Astrocyte (in vitro differentiated cells and primary cell): Measurements from ENCODE around the gene OR10J4. TPM values are rescaled to one million over a fixed set of nuclear protein-coding genes. Genes with fewer than 3 reads are reported as not detected.
"Not testable (repeated sequence)": the region's sequence is repeated elsewhere in the genome, so short reads cannot be mapped to it uniquely, and the experiment has no call there.

Experiments used
- DNase-seq: peaks from one replicate; pipeline ENCODE4 v3.0.0-alpha.2; 2010; ENCODE audit warnings: low read depth
- FAIRE-seq: peaks from 2 replicates; lab custom pipeline; 2011; peaks lifted over from hg19 to GRCh38; lab: Jason Lieb, UNC
- H2AFZ ChIP-seq: 2 replicates; pipeline ENCODE4 v1.6.0; 2012; ENCODE audit warnings: low read depth, low read length, inconsistent platforms
- H3K27ac ChIP-seq: 2 replicates; pipeline ENCODE4 v1.5.1; 2011; ENCODE audit warnings: low read depth, low read length, inconsistent platforms
- H3K27me3 ChIP-seq: 2 replicates; pipeline ENCODE4 v1.6.0; 2011; ENCODE audit warnings: low read length, inconsistent platforms; ENCODE audit not compliant: insufficient read depth
- H3K36me3 ChIP-seq: 2 replicates; pipeline ENCODE4 v1.5.1; 2011; ENCODE audit warnings: low read length, inconsistent platforms; ENCODE audit not compliant: insufficient read depth
- H3K4me1 ChIP-seq: 2 replicates; pipeline ENCODE4 v1.5.1; 2011; ENCODE audit warnings: low read length, inconsistent platforms; ENCODE audit not compliant: insufficient read depth
- H3K4me2 ChIP-seq: 2 replicates; pipeline ENCODE4 v1.6.0; 2012; ENCODE audit warnings: low read length, inconsistent platforms
- H3K4me3 ChIP-seq: 2 replicates; pipeline ENCODE4 v1.5.1; 2011; ENCODE audit warnings: low read depth, mild to moderate bottlenecking, low read length, inconsistent platforms; ENCODE audit not compliant: insufficient read depth
- H3K79me2 ChIP-seq: 2 replicates; pipeline ENCODE4 v1.6.0; 2012; ENCODE audit warnings: mild to moderate bottlenecking, low read length, inconsistent platforms; ENCODE audit not compliant: insufficient read depth
- H3K9ac ChIP-seq: 2 replicates; pipeline ENCODE4 v1.6.0; 2012; ENCODE audit warnings: mild to moderate bottlenecking, low read length, inconsistent platforms
- H3K9me3 ChIP-seq: 2 replicates; pipeline ENCODE4 v1.5.1; 2012; ENCODE audit warnings: low read depth, mild to moderate bottlenecking, low read length, inconsistent platforms; ENCODE audit not compliant: insufficient read depth
- H4K20me1 ChIP-seq: 2 replicates; pipeline ENCODE4 v1.6.0; 2012; ENCODE audit warnings: low read length, inconsistent platforms; ENCODE audit not compliant: insufficient read depth
- H3K27ac Mint-ChIP-seq: one replicate; pipeline ENCODE4 v1.8.0; 2021; ENCODE audit warnings: mild to moderate bottlenecking, mixed read lengths; ENCODE audit not compliant: unreplicated experiment
- H3K27me3 Mint-ChIP-seq: one replicate; pipeline ENCODE4 v1.8.0; 2021; ENCODE audit warnings: low read depth, mixed read lengths; ENCODE audit not compliant: unreplicated experiment
- H3K36me3 Mint-ChIP-seq: one replicate; pipeline ENCODE4 v1.8.0; 2021; ENCODE audit warnings: low read depth, mixed read lengths; ENCODE audit not compliant: unreplicated experiment
- H3K4me1 Mint-ChIP-seq: one replicate; pipeline ENCODE4 v1.8.0; 2021; ENCODE audit warnings: low read depth, mixed read lengths; ENCODE audit not compliant: unreplicated experiment
- H3K4me3 Mint-ChIP-seq: one replicate; pipeline ENCODE4 v1.8.0; 2021; ENCODE audit warnings: mild to moderate bottlenecking, moderate library complexity, mixed read lengths; ENCODE audit not compliant: unreplicated experiment
- H3K9me3 Mint-ChIP-seq: one replicate; pipeline ENCODE4 v1.8.0; 2021; ENCODE audit warnings: mild to moderate bottlenecking, mixed read lengths; ENCODE audit not compliant: unreplicated experiment
- EZH2 ChIP-seq: IDR thresholded peaks from 2 replicates; pipeline ENCODE4 v1.6.1; 2012; ENCODE audit warnings: mild to moderate bottlenecking, low read length, inconsistent platforms; ENCODE audit not compliant: insufficient read depth
- total RNA-seq: library from RNA; stranded (reverse); gene quantifications from 2 replicates; pipeline ENCODE4 v1.2.1, GENCODE V29; 2021
- TF ChIP-seq, protein P1 (sequence below): IDR thresholded peaks from 2 replicates; pipeline ENCODE4 v1.5.1; 2011; ENCODE audit warnings: low read depth, mild to moderate bottlenecking, inconsistent platforms, low read length, moderate library complexity; ENCODE audit not compliant: insufficient read depth

OR10J4 gene
- total RNA-seq, 1 donor from 2014 or later: not detected

DNA sequence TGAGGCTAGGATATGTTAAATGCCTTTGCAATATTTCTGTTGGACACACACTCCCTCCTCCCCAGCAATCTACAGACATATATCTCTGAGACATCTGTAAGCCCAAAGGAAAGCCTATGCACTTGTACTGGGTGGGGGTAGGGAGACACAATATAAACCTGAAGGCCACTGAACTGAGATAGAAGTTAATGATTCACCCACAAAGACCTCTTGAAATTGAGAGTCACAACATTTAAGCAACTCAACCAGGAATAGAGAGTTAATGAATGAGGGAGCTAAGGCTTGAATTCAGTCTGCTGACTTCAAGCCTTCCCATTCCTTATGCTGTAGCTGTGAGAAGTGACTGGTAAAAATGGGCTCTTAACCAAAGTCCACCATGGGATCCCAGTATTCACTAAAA is 12.5 kb downstream of the OR10J4 start:
- H3K9ac ChIP-seq: no peak overlapping the region
- no peak overlapping the region for H3K4me3 Mint-ChIP-seq
- H3K9me3 Mint-ChIP-seq: peaks cover 2% of the 10 kb centered on the region
- no peaks in the 10 kb centered on the region for H3K9me3 ChIP-seq
- no peak overlapping the region for H3K4me2 ChIP-seq
- H3K4me3 ChIP-seq: no peak overlapping the region
- FAIRE-seq (no peak), DNase-seq (no peak)
- TF ChIP-seq, protein P1, sequence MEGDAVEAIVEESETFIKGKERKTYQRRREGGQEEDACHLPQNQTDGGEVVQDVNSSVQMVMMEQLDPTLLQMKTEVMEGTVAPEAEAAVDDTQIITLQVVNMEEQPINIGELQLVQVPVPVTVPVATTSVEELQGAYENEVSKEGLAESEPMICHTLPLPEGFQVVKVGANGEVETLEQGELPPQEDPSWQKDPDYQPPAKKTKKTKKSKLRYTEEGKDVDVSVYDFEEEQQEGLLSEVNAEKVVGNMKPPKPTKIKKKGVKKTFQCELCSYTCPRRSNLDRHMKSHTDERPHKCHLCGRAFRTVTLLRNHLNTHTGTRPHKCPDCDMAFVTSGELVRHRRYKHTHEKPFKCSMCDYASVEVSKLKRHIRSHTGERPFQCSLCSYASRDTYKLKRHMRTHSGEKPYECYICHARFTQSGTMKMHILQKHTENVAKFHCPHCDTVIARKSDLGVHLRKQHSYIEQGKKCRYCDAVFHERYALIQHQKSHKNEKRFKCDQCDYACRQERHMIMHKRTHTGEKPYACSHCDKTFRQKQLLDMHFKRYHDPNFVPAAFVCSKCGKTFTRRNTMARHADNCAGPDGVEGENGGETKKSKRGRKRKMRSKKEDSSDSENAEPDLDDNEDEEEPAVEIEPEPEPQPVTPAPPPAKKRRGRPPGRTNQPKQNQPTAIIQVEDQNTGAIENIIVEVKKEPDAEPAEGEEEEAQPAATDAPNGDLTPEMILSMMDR: no peak
- no peak for TF ChIP-seq EZH2
- H3K27ac ChIP-seq: no peak overlapping the region
- H2AFZ ChIP-seq: no peak overlapping the region
- H3K27me3 ChIP-seq: no peaks in the 10 kb centered on the region
- H4K20me1 ChIP-seq: no peaks in the 10 kb centered on the region
- H3K36me3 ChIP-seq: no peaks in the 10 kb centered on the region
- H3K79me2 ChIP-seq: no peaks in the 10 kb centered on the region
- peaks cover 3% of the 10 kb centered on the region for H3K4me1 Mint-ChIP-seq
- H3K27ac Mint-ChIP-seq: no peak overlapping the region
- H3K27me3 Mint-ChIP-seq: peaks cover 3% of the 10 kb centered on the region
- H3K4me1 ChIP-seq: no peaks in the 10 kb centered on the region
- H3K36me3 Mint-ChIP-seq: no peaks in the 10 kb centered on the region

DNA sequence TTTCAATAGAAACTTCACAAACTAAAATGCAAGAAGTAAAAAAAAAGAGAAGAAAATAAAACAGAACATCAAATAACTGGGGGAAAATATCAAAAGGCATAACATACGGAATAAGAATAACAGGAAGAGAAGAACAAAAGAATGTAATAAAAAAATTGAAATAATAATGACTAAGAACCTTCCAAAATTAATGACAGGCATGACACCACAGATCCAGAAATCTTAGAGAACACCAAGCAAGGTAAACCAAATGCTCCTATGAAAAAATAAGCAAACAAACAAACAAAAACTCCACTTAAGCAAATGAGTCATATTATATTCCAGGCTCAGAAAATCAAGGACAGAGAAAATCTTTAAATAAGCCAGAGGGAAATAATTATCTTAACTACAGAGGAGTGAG is 16.2 kb downstream of the OR10J4 start:
- Histone ChIP-seq H3K4me2 (no peak overlapping the region), H4K20me1 (no peaks in the 10 kb centered on the region), H2AFZ (no peak overlapping the region), H3K4me1 (no peaks in the 10 kb centered on the region), H3K36me3 (no peaks in the 10 kb centered on the region), H3K27ac (no peak overlapping the region), H3K4me3 (no peak overlapping the region), H3K9ac (no peak overlapping the region), H3K79me2 (no peaks in the 10 kb centered on the region), H3K9me3 (no peaks in the 10 kb centered on the region), H3K27me3 (no peaks in the 10 kb centered on the region)
- no peaks in the 10 kb centered on the region for H3K36me3 Mint-ChIP-seq
- FAIRE-seq (no peak), DNase-seq (no peak)
- peaks cover 3% of the 10 kb centered on the region for H3K4me1 Mint-ChIP-seq
- H3K27ac Mint-ChIP-seq: no peak overlapping the region
- TF ChIP-seq, protein P1: no peak
- TF ChIP-seq EZH2: no peak
- H3K27me3 Mint-ChIP-seq: no peaks in the 10 kb centered on the region
- no peak overlapping the region for H3K4me3 Mint-ChIP-seq
- H3K9me3 Mint-ChIP-seq: peaks cover 4% of the 10 kb centered on the region

DNA sequence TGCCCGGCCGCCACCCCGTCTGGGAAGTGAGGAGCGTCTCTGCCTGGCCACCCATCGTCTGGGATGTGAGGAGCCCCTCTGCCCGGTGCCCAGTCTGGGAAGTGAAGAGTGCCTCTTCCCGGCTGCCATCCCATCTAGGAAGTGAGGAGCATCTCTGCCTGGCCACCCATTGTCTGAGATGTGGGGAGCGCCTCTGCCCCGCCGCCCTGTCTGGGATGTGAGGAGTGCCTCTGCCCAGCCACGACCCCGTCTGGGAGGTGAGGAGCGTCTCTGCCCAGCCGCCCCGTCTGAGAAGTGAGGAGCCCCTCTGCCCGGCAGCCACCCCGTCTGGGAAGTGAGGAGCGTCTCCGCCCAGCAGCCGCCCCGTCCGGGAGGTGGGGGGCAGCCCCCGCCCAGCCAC is 17.6 kb downstream of the OR10J4 start:
- not testable (repeated sequence) for H3K27me3 ChIP-seq, H3K36me3 ChIP-seq, H2AFZ ChIP-seq, H4K20me1 ChIP-seq, H3K79me2 ChIP-seq, H3K4me2 ChIP-seq, H3K27ac ChIP-seq, H3K9ac ChIP-seq, H3K36me3 Mint-ChIP-seq, H3K27ac Mint-ChIP-seq, FAIRE-seq, H3K4me3 Mint-ChIP-seq, H3K4me3 ChIP-seq, H3K4me1 ChIP-seq, DNase-seq, H3K9me3 ChIP-seq, H3K27me3 Mint-ChIP-seq, H3K4me1 Mint-ChIP-seq, H3K9me3 Mint-ChIP-seq
